Ramos (cell line): ENCODE data around the gene WNK1.
"Not testable (repeated sequence)": the region's sequence is repeated elsewhere in the genome, so short reads cannot be mapped to it uniquely, and the experiment has no call there.

Source experiments
- in situ Hi-C: fragments of 300-500 bp; cut with MboI; formaldehyde crosslinking; loops from one replicate; pipeline ENCODE4 v1.14.3; 2022; ENCODE audit warnings: low sequenced_read_pairs; ENCODE audit not compliant: unreplicated experiment

Gene WNK1

GRCh38 chr12:776772-777373 is 24.5 kb downstream of the WNK1 start:
- in situ Hi-C loops, result not testable (repeated sequence)

GRCh38 chr12:777550-778047 is 25.2 kb downstream of the WNK1 start:
- in situ Hi-C loops, result no loop called here

GRCh38 chr12:778615-779014 is 26.2 kb downstream of the WNK1 start:
- in situ Hi-C loops, result no loop called here

- in situ Hi-C loops, result no loop called here
Observed at GRCh38 chr12:779745-780734, 27.7 kb downstream of the WNK1 start.

- in situ Hi-C loops, result no loop called here
Observed at GRCh38 chr12:780750-781379, 28.5 kb downstream of the WNK1 start.

- in situ Hi-C loops, result no loop called here
Observed at GRCh38 chr12:785706-786105, 33.3 kb downstream of the WNK1 start.

GRCh38 chr12:788288-788687 is 35.9 kb downstream of the WNK1 start:
- in situ Hi-C loops, result no loop called here

GRCh38 chr12:788762-789161 is 36.4 kb downstream of the WNK1 start:
- in situ Hi-C loops, result not testable (repeated sequence)

GRCh38 chr12:789852-790563 is 37.6 kb downstream of the WNK1 start:
- in situ Hi-C loops, result no loop called here

- in situ Hi-C loops, result no loop called here
Observed at GRCh38 chr12:790608-791007, 38.2 kb downstream of the WNK1 start.

- in situ Hi-C loops, result no loop called here
Observed at GRCh38 chr12:793037-793436, 40.7 kb downstream of the WNK1 start.

GRCh38 chr12:793711-794110 is 41.3 kb downstream of the WNK1 start:
- in situ Hi-C loops, result no loop called here

- in situ Hi-C loops, result no loop called here
Observed at GRCh38 chr12:795305-795704, 42.9 kb downstream of the WNK1 start.

GRCh38 chr12:800401-800800 is 48.0 kb downstream of the WNK1 start:
- in situ Hi-C loops, result no loop called here

GRCh38 chr12:802242-803120 is 50.1 kb downstream of the WNK1 start:
- in situ Hi-C loops, result no loop called here

GRCh38 chr12:805022-805632 is 52.7 kb downstream of the WNK1 start:
- in situ Hi-C loops, result no loop called here

GRCh38 chr12:806200-806791 is 53.9 kb downstream of the WNK1 start:
- in situ Hi-C loops, result no loop called here

GRCh38 chr12:807041-807735 is 54.8 kb downstream of the WNK1 start:
- in situ Hi-C loops, result no loop called here
